Measurements from ENCODE around the gene ZFP62.

ZFP62 gene

DNA sequence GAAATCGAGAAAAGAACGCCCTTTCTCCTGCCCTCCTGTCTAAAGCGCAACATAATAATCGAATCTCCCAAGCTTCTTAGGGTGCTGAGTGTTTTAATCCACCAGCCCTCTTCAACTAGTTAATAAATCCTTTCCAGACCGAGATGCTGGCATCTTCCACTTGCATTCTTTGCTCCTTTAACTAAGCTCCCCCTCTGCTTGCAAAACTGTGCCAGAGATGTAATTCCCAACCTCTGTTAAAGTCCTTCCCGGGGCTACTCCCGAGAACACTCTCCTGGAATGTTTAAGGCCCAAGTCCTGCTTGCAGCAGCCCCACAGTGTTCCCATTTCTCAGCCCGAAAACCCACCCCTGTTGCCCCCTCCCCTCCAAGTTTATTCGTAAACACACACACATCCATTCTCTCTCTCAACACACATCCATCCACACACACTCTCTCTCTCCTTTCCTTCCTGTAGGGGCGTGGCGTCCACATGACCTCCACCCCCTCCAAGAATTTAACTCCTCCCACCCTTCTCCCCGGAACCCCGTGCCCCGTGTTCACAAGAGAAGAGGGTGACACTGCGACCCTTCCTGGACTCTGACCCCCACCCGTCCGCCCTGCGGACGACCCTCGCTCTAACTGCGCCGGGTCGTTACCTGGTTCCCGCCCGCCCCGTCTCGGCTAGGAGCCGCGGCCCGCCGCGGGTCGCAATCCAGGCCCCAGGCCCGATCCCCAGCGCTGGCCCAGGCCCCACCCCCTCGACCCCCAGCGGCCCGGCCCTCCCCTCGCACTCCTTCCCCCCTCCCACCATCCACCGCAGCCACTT lies 51.5 kb downstream of the ZFP62 start:
- no peaks in the 10 kb centered on the region for H3K27me3 ChIP-seq (ENCODE audit: control insufficient read depth, insufficient read depth, low read length)
- H3K4me1 ChIP-seq (ENCODE audit: control insufficient read depth, insufficient read depth, low read length): peaks cover 4% of the 10 kb centered on the region; the same call in 1 of the 2 replicates
- H3K36me3 ChIP-seq (ENCODE audit: control insufficient read depth, insufficient read depth, low read length): no peaks in the 10 kb centered on the region
- whole genome bisulfite sequencing (ENCODE audit: insufficient coverage, insufficient read length): 100% methylated on average over 1 of the region's 40 CpGs
- H3K9me3 ChIP-seq (ENCODE audit: control insufficient read depth, insufficient read depth, low read length): no peaks in the 10 kb centered on the region
- no peak overlapping the region for H3K27ac ChIP-seq (ENCODE audit: low read length)
- DNase-seq (ENCODE audit: low read depth, low spot score): no peak
- H3K4me3 ChIP-seq (ENCODE audit: low read length): peak overlapping the region; percentile 63; the same call in 1 of the 2 replicates

- H3K36me3 ChIP-seq (ENCODE audit: control insufficient read depth, insufficient read depth, low read length): no peaks in the 10 kb centered on the region
- WGBS (ENCODE audit: insufficient coverage, insufficient read length): no CpG with 5 or more reads among the region's 5 CpGs
- DNase-seq (ENCODE audit: low read depth, low spot score): no peak
- no peaks in the 10 kb centered on the region for H3K9me3 ChIP-seq (ENCODE audit: control insufficient read depth, insufficient read depth, low read length)
- no peak overlapping the region for H3K4me3 ChIP-seq (ENCODE audit: low read length)
- H3K27ac ChIP-seq (ENCODE audit: low read length): no peak overlapping the region
- no peaks in the 10 kb centered on the region for H3K27me3 ChIP-seq (ENCODE audit: control insufficient read depth, insufficient read depth, low read length)
- H3K4me1 ChIP-seq (ENCODE audit: control insufficient read depth, insufficient read depth, low read length): peaks cover 9% of the 10 kb centered on the region
Observed at GRCh38 chr5:180808461-180809000, 52.5 kb downstream of the ZFP62 start.

DNA sequence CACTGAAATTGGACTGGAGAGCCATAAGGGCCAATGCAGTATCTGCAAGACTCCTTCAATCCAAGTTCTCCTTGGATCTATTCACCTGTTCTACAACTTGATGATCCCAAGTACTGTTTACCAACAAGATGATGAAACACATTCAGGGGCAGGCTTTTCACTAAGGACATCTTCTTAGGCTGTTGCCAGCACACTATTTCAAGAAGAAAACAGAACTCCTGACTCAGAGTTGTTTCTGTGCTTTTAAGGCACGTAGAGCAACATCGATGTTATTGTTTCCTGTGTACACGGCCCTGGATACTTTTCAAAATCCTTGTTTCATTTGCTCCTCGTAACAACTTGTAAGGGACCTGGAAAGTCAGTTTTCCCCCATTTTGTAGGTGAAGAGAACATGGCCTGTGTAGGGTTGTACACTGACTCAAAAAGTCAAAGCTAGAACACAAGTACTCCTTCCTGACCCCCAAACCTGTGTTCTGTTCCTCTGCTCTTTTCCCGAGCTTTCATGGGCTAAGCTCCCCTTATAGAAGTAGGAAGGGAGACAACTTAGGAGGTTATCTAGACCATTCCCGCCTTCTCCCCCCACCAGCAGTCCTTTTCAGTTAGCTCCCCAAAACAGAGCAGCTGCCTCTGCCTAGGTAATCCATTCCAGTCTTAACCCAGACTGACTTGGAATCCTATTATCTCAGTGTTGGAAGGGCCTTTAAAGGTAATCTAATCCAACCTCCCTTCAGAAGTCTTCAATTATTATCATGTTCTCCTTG lies 53.2 kb downstream of the ZFP62 start:
- H3K36me3 ChIP-seq (ENCODE audit: control insufficient read depth, insufficient read depth, low read length): no peaks in the 10 kb centered on the region
- H3K27ac ChIP-seq (ENCODE audit: low read length): no peak overlapping the region
- WGBS (ENCODE audit: insufficient coverage, insufficient read length): no CpG with 5 or more reads among the region's 6 CpGs
- peaks cover 10% of the 10 kb centered on the region for H3K4me1 ChIP-seq (ENCODE audit: control insufficient read depth, insufficient read depth, low read length)
- H3K9me3 ChIP-seq (ENCODE audit: control insufficient read depth, insufficient read depth, low read length): no peaks in the 10 kb centered on the region
- no peak for DNase-seq (ENCODE audit: low read depth, low spot score)
- no peaks in the 10 kb centered on the region for H3K27me3 ChIP-seq (ENCODE audit: control insufficient read depth, insufficient read depth, low read length)
- H3K4me3 ChIP-seq (ENCODE audit: low read length): no peak overlapping the region

DNA sequence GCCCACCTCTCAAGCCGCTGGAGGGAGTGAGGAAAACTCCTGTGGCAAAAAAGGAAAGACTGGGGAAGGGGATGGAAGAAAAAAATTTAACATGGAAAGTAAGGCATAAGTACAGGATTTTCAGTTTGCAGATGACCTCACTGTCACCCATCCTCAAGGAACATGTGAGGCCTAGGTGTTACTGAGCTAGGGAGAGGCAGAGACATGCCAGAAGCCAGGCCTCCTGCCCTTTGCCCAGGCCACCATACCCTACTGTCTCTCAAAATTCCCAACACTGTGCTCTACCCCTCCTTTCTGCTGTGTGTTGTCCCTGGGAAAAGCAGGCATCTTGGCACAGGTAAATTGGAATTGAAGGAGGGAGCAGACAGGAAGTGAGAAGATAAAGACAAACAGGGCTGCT lies 54.0 kb downstream of the ZFP62 start:
- H3K4me1 ChIP-seq (ENCODE audit: control insufficient read depth, insufficient read depth, low read length): peaks cover 10% of the 10 kb centered on the region
- H3K27ac ChIP-seq (ENCODE audit: low read length): no peak overlapping the region
- no CpG with 5 or more reads among the region's 1 CpG for WGBS (ENCODE audit: insufficient coverage, insufficient read length)
- no peak overlapping the region for H3K4me3 ChIP-seq (ENCODE audit: low read length)
- H3K27me3 ChIP-seq (ENCODE audit: control insufficient read depth, insufficient read depth, low read length): no peaks in the 10 kb centered on the region
- DNase-seq (ENCODE audit: low read depth, low spot score): no peak
- no peaks in the 10 kb centered on the region for H3K36me3 ChIP-seq (ENCODE audit: control insufficient read depth, insufficient read depth, low read length)
- no peaks in the 10 kb centered on the region for H3K9me3 ChIP-seq (ENCODE audit: control insufficient read depth, insufficient read depth, low read length)

- Histone ChIP-seq H3K36me3 (ENCODE audit: control insufficient read depth, insufficient read depth, low read length) (no peaks in the 10 kb centered on the region), H3K4me1 (ENCODE audit: control insufficient read depth, insufficient read depth, low read length) (peaks cover 9% of the 10 kb centered on the region), H3K27me3 (ENCODE audit: control insufficient read depth, insufficient read depth, low read length) (no peaks in the 10 kb centered on the region), H3K4me3 (ENCODE audit: low read length) (no peak overlapping the region), H3K27ac (ENCODE audit: low read length) (no peak overlapping the region), H3K9me3 (ENCODE audit: control insufficient read depth, insufficient read depth, low read length) (no peaks in the 10 kb centered on the region)
- DNase-seq (ENCODE audit: low read depth, low spot score): no peak
- WGBS (ENCODE audit: insufficient coverage, insufficient read length): no CpG with 5 or more reads among the region's 9 CpGs
Observed at GRCh38 chr5:180806351-180807011, 54.6 kb downstream of the ZFP62 start.

DNA sequence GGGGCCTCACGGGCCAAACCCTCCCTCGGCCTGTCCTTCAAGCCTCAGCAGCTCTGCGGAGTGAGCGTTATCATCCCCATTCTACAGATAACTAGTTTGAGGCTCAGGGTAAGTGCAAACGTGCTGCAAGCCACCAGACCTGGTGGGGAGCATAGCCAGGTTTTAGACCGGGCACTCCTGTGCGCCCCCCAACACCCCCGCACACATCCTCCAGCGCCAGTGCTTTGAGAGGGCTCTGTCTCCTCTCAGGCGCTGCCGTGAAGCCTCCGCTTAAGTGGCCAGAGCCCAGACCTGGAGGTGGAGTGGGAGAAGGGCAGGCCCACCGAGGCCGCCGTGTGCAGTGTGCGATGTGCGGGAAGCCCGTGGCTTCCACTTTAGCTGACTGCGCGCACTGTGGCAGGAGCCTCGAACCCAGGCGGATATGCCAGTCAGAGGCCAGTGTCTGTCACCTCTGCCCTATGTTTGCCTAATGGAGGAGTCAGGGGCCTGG lies 56.9 kb downstream of the ZFP62 start:
- WGBS (ENCODE audit: insufficient coverage, insufficient read length): no CpG with 5 or more reads among the region's 22 CpGs
- Histone ChIP-seq H3K4me1 (ENCODE audit: control insufficient read depth, insufficient read depth, low read length) (peaks cover 8% of the 10 kb centered on the region), H3K27ac (ENCODE audit: low read length) (no peak overlapping the region), H3K9me3 (ENCODE audit: control insufficient read depth, insufficient read depth, low read length) (no peaks in the 10 kb centered on the region), H3K36me3 (ENCODE audit: control insufficient read depth, insufficient read depth, low read length) (no peaks in the 10 kb centered on the region), H3K4me3 (ENCODE audit: low read length) (no peak overlapping the region), H3K27me3 (ENCODE audit: control insufficient read depth, insufficient read depth, low read length) (no peaks in the 10 kb centered on the region)
- no peak for DNase-seq (ENCODE audit: low read depth, low spot score)

GRCh38 chr5:180803181-180804128 lies 57.6 kb downstream of the ZFP62 start:
- Histone ChIP-seq H3K4me3 (ENCODE audit: low read length) (peak overlapping the region; percentile 40; the same call in 1 of the 2 replicates), H3K4me1 (ENCODE audit: control insufficient read depth, insufficient read depth, low read length) (peaks cover 8% of the 10 kb centered on the region), H3K9me3 (ENCODE audit: control insufficient read depth, insufficient read depth, low read length) (no peaks in the 10 kb centered on the region), H3K27ac (ENCODE audit: low read length) (no peak overlapping the region), H3K27me3 (ENCODE audit: control insufficient read depth, insufficient read depth, low read length) (no peaks in the 10 kb centered on the region), H3K36me3 (ENCODE audit: control insufficient read depth, insufficient read depth, low read length) (no peaks in the 10 kb centered on the region)
- no CpG with 5 or more reads among the region's 41 CpGs for WGBS (ENCODE audit: insufficient coverage, insufficient read length)
- DNase-seq (ENCODE audit: low read depth, low spot score): no peak

DNA sequence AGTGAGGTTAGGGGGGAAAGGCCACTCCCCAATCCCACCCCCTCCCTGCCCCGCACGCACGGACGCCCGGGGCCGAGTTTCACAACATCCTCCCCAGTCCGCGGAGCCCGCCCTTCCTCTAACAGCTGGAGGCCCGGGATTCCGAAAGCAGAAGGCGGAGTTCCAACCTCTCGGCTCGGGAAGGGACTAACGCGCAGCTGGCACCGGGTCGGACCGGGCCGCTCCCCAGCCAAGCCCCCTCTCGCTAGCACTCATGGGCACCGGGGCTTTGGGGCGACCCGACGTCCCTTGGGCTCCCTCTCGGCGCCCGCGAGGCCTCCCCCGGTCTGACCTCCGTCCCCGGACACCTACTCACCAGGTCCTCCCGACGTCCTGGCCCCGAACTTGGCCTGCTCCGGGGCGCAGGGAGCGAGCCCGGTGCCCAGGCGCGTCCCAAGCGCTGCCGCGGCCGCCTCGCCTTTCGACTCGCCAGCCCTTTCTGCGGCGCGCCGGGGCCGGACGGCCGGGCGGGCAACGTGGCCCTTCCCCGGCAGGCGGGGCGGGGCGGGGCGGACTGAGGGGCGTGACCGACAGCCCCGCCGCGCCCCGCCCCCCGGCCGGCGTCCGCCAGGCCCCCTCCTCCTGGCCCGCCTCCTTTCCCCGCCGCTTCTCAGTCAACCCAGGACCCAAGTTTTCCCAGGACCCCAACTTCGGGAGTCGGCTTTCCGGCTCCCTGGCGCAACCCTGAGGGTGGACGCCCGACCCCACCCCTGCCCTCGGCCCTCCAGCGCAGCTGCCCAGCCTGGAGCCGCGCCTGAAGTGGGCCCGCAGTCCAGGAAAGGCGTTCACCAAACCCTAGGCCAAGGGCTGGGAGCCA lies 58.5 kb downstream of the ZFP62 start, which contains the start of gene MGAT1:
Gene MGAT1 (minus strand): TSS at position 482 of the 856 bp plus-strand sequence. CDS start 9,835 bp downstream, outside the sequence.
- no peaks in the 10 kb centered on the region for H3K36me3 ChIP-seq (ENCODE audit: control insufficient read depth, insufficient read depth, low read length)
- no CpG with 5 or more reads among the region's 87 CpGs for WGBS (ENCODE audit: insufficient coverage, insufficient read length)

More for the DNA sequence above, 58.5 kb downstream of the ZFP62 start, which contains the start of gene MGAT1:
- H3K27ac ChIP-seq (ENCODE audit: low read length): no peak within 1 kb of the TSS
- no peak for DNase-seq (ENCODE audit: low read depth, low spot score)
- H3K9me3 ChIP-seq (ENCODE audit: control insufficient read depth, insufficient read depth, low read length): no peaks in the 10 kb centered on the region
- peaks cover 8% of the 10 kb centered on the region for H3K4me1 ChIP-seq (ENCODE audit: control insufficient read depth, insufficient read depth, low read length)
- H3K27me3 ChIP-seq (ENCODE audit: control insufficient read depth, insufficient read depth, low read length): no peaks in the 10 kb centered on the region
- H3K4me3 ChIP-seq (ENCODE audit: low read length): peak within 1 kb of the TSS; percentile 97
